GM21717 (cell line): ENCODE results near the gene EPC2.
"Not testable (repeated sequence)": the region's sequence is repeated elsewhere in the genome, so short reads cannot be mapped to it uniquely, and the experiment has no call there.

ENCODE experiments used
- ATAC-seq: cut with Tn5 transposase; IDR thresholded peaks from one replicate; pipeline ENCODE4 v1.9.1; 2021; ENCODE audit warnings: mild to moderate bottlenecking, moderate library complexity; ENCODE audit not compliant: unreplicated experiment

The EPC2 gene

DNA sequence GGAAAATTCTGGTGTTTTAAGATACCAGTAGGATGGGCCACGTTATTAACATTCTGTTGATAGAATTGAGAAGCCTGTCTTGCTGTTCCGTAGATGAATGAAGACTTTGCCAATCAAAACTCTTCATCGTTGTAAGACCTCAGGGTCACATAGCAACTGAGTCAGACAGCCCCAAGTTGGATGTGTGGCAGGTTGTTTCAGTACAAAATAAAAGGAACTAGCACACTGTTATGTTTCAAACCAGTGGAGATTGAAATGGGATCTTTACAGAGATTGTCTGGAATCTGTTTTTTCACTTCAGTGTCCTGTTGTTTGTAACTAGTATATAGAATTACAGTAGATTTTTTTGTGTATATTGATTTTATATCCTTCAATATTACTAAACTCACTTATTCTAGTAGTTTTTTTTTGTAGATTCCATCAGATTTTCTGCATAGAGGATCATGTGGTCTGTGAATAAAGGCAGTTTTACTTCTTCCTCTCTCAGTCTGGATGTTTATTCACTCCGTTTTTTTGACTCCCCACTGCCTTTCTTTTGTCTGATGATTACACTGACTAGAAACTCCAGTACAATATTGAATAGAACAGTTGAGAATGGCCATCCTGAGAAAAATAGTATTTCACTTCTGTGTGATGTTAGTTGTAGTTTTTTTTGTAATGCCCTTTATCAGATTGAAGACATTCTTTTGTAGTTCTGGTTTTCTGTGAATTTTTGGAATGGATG lies 22.7 kb downstream of the EPC2 start:
- ATAC-seq = no peak

DNA sequence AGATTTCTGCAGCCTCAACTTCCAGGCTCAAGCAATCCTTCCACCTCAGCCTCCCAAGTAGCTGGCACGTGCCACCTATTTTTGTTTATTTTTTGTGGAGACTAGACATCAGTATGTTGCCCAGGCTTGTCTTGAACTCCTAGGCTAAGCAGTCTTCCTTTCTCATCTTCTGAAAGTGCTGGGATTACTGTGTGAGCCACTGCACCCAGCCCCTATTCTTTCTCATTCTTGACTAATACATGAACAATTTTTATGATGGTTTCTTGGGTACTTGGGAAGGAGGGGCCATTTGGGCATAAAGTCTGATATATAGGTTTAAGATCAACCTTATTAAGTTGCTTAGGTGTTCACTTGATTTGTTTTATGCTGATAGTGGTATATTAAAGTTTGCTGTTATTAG lies 26.2 kb downstream of the EPC2 start:
- no peak for ATAC-seq

DNA sequence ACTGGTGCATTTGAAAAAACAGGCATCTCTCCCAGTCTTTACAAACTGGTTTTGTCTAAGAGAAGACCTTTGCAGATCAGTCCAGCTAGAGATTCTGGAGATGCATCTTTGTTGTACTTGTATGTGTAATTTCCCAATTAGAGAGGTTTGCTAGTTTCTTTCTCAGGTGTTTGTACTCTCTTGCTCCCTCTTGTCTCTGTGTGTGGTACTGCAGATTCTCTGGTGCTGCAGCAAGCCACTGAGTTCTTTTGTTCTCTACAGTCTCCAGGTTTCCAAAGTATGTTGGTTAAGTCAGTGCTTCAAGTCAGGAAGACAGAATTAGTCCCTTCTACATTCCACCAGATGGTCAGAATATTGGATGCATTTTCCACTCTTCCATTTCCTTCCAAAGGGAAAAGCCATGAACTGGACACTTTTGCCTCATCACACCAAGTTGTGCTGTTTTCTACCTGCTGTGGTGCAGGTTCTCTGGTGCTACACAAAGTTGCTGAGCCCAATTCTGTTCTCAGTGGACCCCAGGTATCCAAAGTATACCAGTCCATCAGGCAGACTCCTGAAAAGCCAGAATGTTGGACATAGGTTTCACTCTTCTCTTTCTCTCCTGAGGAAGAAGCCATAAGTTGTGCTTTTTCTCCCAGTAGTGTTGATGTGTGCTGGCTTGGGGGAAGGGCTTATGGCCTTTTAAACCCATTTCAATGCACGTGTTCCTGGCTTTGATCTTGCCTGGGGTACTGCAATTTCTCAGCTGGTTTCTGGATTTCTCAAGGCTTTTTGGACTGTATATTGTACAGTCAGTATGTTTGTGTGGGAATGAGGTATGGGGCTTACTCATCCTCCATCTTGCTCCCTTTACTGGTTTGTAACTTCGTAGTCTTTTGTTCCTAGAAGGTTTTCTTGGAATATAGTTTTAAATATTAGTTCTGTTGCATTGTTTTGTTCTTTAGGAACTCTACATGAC lies 29.8 kb downstream of the EPC2 start:
- no peak for ATAC-seq

DNA sequence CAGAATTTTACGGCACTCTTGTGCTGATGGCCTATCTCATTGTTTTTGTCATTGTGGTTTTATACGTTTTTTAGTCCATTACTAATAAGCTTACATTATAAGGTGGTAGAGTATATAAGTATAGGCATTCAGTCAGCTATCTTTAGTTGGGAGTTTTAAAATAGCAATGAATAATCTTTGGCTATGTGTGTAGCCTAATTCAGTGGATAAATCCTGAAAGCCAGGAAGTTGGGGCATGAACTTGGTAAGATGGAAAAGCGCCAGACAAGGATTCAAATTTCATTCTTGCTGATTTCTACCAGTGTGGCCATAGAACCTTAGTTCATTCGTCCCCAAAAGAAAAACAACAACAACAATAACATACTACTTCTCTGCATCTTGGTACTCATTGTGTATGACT lies 31.2 kb downstream of the EPC2 start:
- no peak for ATAC-seq

DNA sequence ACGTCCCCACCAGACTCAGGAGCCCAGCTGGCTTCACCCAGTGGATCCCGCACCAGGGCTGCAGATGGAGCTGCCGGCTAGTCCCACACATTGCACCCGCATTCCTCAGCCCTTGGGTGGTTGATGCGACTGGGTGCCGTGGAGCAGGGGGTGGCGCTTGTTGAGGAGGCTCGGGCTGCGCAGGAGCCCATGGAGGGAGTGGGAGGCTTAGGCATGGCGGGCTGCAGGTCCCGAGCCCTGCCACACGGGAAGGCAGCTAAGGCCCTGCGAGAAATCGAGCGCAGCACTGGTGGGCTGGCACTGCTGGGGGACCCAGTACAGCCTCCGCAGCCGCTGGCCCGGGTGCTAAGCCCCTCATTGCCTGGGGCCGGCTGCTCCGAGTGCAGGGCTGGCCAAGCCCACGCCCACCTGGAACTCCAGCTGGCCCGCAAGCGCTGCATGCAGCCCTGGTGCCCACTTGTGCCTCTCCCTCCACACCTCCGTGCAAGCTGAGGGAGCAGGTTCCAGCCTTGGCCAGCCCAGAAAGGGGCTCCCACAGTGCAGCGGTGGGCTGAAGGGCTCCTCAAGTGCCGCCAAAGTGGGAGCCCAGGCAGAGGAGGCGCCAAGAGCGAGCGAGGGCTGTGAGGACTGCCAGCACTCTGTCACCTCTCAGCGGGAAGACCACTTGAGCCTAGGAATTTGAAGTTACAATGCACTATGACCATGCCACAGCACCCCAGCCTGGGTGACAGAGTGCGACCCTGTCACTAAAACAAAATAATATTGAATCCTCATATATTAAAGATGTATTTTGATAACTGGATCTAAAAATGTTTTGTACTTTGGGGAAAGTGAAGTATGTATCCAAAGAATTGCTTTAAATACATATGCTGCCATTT lies 34.0 kb downstream of the EPC2 start:
- not testable (repeated sequence) for ATAC-seq

DNA sequence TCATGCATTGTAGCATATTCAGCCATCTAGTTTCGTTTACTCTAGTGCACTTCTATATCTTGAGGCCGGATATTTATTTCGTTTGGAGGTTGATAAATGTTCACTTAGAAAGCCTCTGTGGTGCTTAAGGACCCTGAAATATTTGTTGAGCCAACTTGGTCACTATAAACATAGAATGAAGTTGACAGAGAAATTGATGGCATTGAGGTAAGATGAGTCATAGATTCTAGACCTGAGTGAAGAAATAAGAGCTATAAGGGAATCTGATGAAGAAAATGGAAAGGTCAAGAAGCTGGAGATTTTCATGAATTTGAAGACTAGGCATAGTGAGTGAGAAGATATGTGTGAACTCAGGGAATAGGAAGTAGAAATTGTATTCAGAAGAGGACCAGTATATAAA lies 35.9 kb downstream of the EPC2 start:
- no peak for ATAC-seq

DNA sequence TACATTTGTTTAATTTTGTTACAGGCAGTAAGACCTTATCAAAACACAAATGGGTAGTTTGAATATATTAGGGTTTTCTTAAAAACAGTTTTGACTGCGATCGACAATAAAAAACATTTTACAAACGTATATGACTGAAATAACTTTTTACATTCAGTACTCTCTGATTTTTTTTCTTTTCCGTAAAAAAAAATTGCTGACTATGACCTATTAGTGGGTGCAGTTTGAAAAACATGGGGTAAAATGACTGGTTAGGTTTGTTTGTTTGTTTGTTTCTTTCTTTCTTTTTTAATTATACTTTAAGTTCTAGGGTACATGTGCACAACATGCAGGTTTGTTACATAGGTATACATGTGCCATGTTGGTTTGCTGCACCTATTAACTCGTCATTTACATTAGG lies 36.9 kb downstream of the EPC2 start:
- ATAC-seq = no peak

DNA sequence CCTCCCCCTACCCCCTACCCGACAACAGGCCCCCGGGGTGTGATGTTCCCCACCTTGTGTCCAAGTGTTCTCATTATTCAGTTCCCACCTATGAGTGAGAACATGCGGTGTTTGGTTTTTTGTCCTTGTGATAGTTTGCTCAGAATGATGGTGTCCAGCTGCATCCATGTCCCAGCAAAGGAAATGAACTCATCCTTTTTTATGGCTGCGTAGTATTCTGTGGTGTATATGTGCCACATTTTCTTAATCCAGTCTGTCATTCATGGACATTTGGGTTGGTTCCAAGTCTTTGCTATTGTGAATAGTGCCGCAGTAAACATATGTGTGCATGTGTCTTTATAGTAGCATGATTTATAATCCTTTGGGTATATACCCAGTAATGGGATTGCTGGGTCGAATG lies 37.3 kb downstream of the EPC2 start:
- not testable (repeated sequence) for ATAC-seq

DNA sequence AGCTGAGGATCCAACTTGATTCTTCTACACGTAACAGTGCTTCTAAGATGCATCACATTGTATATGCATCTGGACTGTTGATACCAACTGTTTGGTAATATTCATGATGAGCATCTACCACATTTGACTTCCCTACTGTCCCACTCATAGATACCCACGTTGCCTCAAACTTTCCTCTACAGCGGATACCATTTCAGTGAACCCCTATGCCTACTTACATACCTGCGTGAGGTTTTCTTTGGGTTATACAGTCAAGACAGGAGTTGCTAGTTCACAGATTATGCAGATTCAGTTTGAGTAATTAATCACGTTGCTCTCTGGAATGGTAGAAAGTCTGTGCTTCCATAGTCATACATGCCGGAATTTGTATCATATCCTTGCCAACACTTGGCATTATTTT lies 40.0 kb downstream of the EPC2 start:
- ATAC-seq = no peak

DNA sequence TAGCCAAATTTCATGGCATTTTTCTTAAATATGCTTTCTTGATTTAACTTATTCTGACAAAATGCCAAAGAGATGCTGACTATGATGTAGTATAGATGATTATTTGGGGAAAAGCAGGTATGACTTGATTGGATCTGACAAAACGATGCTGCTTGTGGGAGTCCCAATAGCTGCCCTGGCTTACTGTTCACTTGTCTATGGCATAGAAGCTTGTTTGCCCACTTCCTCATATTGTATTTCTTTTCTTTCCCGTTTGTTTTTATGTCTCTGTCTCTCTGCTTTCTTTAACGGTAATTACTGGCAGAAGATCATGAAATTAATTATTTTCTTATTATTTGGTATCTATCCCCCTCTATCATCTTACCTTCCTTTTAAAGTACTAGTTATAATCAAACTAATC lies 43.0 kb downstream of the EPC2 start:
- ATAC-seq = no peak

DNA sequence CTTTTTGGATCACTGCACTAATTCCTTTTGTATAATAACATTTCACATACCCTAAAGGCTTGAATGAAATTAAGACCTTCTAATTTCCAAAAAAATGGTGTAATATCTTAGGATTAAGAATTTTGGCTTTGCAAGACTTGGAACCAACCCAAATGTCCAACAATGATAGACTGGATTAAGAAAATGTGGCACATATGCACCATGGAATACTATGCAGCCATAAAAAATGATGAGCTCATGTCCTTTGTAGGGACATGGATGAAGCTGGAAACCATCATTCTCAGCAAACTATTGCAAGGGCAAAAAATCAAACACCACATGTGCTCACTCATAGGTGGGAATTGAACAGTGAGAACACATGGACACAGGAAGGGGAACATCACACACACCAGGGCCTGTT lies 43.5 kb downstream of the EPC2 start:
- not testable (repeated sequence) for ATAC-seq

DNA sequence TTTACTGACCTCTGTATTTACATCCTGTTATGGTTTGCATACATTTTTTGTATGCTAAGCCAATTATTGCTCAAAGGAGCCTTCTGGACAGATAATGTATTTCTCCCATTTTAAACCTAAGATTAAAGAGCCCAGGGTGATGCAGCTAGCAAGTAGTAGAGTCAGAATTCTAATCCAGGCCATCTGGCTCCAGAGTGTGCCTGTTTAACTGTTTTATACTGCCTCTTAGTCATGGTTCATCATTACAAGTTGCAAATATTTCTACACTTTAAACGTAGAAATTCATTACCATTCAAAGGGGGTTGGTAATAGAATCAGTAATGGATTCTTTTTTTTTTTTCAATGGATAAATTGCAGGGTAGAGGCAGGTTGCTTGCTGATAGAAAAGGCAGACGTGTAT lies 52.4 kb downstream of the EPC2 start:
- no peak for ATAC-seq

DNA sequence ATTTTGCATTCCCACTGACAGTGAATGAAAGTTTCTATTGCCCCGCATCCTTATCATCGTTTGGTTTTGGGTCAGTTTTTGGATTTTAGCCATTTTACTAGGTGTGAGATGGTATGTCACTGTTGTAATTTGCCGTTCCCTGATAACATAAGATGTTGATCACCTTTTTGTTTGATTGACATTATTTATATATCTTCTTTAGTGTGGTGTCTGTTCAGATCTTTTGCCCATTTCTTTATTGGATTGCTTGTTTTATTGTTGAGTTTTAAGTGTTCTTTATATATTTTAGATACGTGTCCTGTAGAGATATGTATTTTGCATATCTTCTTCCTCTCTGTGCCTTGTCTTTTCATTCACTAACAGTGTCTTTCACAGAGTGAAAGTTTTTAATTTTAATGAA lies 55.3 kb downstream of the EPC2 start:
- no peak for ATAC-seq

DNA sequence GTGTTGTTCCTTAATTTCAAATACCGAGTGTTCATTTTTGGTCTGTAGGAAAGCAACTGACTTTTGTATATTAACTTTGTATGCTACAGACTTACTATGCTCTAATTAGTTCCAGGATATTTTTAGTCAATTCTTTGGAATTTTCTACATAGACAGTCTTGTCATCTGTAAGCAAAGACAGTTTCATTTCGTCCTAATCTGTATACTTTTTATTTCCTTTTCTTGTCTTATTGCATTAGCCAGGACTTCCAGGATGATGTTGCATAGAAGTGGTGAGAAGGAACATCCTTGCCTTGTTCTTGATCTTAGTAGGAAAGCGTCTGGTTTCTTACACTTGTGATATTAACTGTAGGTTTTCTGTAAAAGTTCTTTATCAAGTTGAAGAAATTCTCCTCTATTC lies 56.5 kb downstream of the EPC2 start:
- no peak for ATAC-seq

DNA sequence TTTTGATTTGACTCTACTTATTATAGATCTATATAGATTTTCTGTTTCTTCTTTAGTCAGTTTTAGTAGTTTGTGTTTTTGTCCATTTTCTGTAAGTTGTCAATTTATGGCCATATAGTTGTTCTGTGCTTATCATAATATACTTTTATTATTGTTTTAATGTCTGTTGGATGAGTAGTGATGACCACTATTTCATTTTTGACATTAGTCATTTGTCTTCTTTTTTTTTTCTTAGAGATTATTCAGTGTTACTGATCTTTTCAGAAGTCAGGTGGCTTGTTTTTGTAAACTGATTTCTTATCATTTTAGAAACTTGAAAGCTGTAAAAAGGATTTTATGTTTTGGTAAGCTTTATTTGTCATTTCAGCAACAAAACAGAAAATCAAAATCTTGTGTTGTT lies 57.3 kb downstream of the EPC2 start:
- no peak for ATAC-seq

DNA sequence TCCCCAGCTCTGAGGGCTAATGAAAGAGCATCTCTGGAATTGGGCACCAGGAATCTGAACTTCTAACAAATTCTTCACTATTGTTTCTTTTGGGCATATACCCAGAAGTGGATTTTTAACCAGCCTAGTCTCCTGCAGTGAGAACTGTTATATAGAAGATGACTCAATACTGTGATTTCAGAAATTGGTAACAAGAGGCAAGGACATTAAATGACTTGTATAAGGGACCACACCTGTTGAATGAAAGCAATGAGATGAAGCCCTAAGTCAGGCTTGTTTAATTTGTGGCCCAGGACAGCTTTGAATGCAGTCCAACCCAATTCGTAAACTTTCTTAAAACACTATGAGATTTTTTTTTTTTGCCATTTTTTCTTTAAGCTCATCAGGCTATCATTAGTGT lies 57.9 kb downstream of the EPC2 start:
- no peak for ATAC-seq

DNA sequence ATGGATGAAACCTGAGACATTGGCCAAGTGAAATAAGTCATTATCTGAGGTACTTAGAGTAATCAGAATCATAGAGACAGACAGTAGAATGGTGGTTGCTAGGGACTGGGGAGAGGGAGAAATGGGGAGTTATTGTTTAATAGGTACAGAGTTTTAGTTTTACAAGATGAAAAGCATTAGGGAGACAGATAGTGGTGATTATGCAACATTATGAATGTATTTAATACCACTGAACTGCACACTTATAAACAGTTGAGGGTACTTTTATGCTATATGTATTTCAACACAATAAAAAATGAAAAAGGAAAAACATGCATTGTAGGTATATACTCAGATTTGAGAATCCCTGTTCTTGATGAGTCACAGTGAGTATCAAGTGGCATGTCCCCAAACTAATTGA lies 59.7 kb downstream of the EPC2 start:
- no peak for ATAC-seq

DNA sequence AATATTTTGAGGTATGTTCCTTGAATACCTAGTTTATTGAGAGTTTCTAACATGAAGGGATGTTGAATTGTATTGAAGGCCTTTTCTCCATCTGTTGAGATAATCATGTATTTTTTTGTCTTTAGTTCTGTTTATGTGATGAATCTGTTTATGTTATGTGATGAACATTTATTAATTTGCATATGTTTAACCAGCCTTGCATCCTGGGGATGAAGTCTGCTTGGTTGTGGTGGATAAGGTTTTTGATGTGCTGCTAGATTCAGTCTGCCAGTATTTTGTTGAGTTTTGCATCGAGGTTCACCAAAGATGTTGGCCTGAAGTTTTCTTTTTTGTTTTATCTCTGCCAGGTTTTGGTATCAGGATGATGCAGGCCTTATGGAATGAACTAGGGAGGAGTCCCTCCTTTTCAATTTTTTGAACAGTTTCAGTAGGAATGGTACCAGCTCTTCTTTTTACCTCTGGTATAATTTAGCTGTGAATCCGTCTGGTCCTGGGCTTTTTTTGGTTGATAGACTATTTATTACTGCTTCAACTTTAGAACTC lies 71.9 kb downstream of the EPC2 start:
- no peak for ATAC-seq

DNA sequence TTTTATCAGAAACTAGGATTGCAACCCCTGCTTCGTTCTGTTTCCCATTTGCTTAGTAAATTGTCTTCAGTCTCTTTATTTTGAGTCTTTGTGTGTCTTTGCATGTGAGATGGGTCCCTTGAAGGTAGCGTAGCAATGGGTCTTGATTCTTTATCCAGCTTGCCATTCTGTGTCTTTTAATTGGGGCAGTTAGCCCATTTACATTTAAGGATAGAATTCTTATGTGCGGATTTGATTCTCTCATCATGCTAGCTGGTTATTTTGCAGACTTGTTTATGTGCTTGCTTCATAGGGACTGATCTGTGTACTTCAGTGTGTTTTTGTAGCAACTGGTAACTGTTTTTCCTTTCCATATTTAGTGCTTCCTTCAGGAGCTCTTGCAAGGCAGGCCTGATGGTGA lies 73.5 kb downstream of the EPC2 start:
- no peak for ATAC-seq

DNA sequence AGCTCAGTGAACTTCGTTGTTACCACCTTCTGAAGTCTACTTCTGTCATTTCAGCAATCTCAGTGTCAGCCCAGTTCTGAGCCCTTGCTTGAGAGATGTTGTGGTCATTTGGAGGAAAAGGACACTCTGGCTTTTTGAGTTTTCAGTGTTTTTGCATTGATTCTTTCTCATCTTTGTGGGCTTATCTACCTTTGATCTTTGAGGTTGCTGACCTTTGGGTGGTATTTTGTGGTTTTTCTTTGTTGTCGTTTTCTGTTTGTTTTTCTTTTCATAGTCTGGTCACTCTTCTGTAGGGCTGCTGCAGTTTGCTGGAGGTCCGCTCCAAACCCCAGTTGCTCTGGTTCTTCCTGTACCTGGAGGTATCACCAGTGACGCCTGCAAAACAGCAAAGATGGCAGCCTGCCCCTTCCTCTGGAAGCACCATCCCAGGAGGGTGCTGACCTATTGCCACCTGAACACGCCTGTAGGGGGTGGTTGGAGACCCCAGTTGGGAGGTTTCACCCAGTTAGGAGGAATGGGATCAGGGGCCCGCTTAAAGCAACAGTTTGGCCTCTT lies 74.7 kb downstream of the EPC2 start:
- ATAC-seq = no peak

DNA sequence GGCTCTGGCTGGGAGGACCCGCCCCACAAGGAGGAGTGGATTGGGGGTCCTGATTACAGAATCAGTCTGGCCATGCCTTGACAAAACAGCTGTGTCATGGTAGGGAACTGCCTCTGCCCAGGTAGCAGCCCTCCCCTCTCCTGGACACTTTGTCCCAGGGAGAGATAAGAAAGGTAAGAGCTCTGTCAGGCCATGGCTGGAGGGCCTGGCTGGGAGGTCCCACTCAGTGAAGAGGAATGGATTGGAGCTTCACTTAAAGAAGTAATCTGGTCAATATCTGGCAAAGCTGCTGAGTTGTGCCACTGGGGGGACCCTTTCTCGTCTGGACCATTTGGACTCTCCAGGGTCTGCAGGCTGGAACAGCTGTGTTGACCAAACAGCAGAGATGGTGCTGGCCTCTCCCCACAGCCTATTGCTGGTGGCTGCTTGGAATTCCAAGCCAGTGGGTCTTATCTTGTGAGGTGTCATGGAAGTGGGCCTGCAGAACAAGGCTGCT lies 75.4 kb downstream of the EPC2 start:
- no peak for ATAC-seq
